ENCODE data around the gene CNTNAP5.

DNA sequence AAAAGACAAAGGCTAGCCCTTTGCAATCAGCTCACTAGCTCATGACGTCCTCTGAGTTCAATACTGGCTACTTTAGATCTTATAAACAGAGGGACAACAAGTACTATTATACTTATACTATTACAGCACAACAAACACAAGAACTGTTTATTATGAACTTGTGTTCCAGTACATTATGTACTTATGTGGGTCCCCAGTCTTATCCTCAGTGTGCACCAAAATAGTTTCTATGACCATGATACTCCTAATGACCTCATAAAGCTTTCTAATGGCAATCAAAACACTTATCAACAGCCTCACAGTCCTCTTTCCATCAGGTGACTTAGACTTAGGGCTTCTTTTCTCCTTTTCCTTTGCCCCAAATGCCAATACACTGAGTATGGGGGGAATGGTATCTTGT, 614.4 kb downstream of the CNTNAP5 start:
- no peak for TF ChIP-seq ZC3H10 (CRISPR knock-in tag; IDR thresholded peaks at IDR 0.05)
- TF ChIP-seq ZFP3 (CRISPR knock-in tag; IDR thresholded peaks at IDR 0.05), result no peak
- TF ChIP-seq RARB (CRISPR knock-in tag; IDR thresholded peaks at IDR 0.05), result no peak
- no peak for TF ChIP-seq GLIS3 (CRISPR knock-in tag; IDR thresholded peaks at IDR 0.05)
- TF ChIP-seq, protein P1, sequence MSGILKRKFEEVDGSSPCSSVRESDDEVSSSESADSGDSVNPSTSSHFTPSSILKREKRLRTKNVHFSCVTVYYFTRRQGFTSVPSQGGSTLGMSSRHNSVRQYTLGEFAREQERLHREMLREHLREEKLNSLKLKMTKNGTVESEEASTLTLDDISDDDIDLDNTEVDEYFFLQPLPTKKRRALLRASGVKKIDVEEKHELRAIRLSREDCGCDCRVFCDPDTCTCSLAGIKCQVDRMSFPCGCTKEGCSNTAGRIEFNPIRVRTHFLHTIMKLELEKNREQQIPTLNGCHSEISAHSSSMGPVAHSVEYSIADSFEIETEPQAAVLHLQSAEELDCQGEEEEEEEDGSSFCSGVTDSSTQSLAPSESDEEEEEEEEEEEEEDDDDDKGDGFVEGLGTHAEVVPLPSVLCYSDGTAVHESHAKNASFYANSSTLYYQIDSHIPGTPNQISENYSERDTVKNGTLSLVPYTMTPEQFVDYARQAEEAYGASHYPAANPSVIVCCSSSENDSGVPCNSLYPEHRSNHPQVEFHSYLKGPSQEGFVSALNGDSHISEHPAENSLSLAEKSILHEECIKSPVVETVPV (CRISPR knock-in tag; IDR thresholded peaks at IDR 0.05), result no peak
- no peak for TF ChIP-seq CSDC2 (CRISPR knock-in tag; IDR thresholded peaks at IDR 0.05)
- TF ChIP-seq, protein P2, sequence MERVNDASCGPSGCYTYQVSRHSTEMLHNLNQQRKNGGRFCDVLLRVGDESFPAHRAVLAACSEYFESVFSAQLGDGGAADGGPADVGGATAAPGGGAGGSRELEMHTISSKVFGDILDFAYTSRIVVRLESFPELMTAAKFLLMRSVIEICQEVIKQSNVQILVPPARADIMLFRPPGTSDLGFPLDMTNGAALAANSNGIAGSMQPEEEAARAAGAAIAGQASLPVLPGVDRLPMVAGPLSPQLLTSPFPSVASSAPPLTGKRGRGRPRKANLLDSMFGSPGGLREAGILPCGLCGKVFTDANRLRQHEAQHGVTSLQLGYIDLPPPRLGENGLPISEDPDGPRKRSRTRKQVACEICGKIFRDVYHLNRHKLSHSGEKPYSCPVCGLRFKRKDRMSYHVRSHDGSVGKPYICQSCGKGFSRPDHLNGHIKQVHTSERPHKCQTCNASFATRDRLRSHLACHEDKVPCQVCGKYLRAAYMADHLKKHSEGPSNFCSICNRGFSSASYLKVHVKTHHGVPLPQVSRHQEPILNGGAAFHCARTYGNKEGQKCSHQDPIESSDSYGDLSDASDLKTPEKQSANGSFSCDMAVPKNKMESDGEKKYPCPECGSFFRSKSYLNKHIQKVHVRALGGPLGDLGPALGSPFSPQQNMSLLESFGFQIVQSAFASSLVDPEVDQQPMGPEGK (CRISPR knock-in tag; IDR thresholded peaks at IDR 0.05; ENCODE audit: borderline replicate concordance), result no peak
- TF ChIP-seq SNAI2 (CRISPR knock-in tag; IDR thresholded peaks at IDR 0.05), result no peak

Measured in SK-N-SH treated with all-trans-retinoic acid at 6 μM for 48 hours (cell line).